HG02623 (cell line): ENCODE results near the gene PLEKHO1.
"Not testable (repeated sequence)": the region's sequence is repeated elsewhere in the genome, so short reads cannot be mapped to it uniquely, and the experiment has no call there.

Experiments used
- ATAC-seq: cut with Tn5 transposase; IDR thresholded peaks from one replicate; pipeline ENCODE4 v1.9.1; 2021; ENCODE audit warnings: moderate library complexity; ENCODE audit not compliant: unreplicated experiment

PLEKHO1 gene, protein sequence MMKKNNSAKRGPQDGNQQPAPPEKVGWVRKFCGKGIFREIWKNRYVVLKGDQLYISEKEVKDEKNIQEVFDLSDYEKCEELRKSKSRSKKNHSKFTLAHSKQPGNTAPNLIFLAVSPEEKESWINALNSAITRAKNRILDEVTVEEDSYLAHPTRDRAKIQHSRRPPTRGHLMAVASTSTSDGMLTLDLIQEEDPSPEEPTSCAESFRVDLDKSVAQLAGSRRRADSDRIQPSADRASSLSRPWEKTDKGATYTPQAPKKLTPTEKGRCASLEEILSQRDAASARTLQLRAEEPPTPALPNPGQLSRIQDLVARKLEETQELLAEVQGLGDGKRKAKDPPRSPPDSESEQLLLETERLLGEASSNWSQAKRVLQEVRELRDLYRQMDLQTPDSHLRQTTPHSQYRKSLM

GRCh38 chr1:150149271-150150132 lies at the start of gene PLEKHO1:
PLEKHO1 (plus strand) TSS chr1:150149916; CDS start chr1:150150258, 342 bp downstream.
- ATAC-seq, result peak; percentile 45

- ATAC-seq, result no peak
Measured at GRCh38 chr1:150102986-150103385, 46.7 kb upstream of the PLEKHO1 start.

DNA sequence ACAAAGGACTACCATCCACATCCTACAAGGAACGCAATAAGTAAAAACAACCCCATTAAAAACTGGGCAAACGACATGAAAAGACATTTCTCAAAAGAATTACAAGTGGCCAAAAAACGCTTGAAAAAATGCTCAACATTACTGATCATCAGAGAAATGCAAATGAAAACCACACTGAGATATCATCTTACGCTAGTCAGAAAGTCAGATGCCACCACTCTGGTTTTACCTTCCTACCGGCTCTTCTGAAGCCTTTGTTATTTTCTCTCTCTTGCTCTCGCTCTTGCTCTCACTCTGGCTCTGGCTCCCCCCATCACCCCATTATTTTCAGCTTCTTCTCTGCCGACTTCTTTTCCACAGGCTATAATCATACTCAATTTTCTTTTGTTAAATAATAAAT lies 43.4 kb upstream of the PLEKHO1 start:
- no peak for ATAC-seq

GRCh38 chr1:150109586-150109985 lies 40.1 kb upstream of the PLEKHO1 start:
- no peak for ATAC-seq

- no peak for ATAC-seq
Measured at GRCh38 chr1:150110116-150110515, 39.6 kb upstream of the PLEKHO1 start.

- no peak for ATAC-seq
Measured at GRCh38 chr1:150111670-150112069, 38.0 kb upstream of the PLEKHO1 start.

DNA sequence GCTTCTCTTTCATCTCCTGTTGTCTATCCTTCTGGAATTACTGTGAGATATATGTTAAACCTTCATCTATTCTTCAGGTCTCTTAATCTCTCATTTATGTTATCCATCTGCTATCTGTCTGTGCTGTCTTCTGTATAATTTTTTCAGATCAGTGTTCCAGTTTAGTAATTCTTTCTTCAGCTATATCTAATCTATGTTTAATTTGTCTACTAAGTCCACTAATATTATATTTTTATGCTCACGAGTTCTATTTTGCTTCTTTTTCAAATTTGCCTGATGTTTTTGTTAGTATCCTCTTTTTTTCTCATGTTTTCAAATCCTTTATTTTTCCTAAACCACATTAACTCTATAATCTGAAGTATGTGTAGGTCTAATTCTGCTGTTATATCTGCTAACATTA lies 34.6 kb upstream of the PLEKHO1 start:
- ATAC-seq, result no peak

DNA sequence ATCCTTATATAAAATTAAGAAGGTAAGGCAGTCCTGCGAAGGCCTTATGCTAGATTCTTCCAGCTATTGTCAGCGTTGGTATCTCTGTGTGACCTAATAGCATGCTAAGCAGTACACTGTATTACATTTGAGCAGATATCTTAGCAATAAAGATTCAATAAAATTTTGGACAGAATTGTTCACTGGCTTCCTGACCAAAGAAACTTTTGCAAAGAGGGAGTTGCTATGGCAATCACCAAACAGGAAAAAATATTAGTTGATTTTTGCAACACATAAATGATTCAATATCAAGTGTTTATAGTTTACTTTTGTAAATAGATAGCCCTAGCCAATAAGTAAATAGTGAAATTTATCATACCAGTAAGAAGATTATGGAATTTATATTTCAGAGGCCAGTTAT lies 31.0 kb upstream of the PLEKHO1 start:
- no peak for ATAC-seq

DNA sequence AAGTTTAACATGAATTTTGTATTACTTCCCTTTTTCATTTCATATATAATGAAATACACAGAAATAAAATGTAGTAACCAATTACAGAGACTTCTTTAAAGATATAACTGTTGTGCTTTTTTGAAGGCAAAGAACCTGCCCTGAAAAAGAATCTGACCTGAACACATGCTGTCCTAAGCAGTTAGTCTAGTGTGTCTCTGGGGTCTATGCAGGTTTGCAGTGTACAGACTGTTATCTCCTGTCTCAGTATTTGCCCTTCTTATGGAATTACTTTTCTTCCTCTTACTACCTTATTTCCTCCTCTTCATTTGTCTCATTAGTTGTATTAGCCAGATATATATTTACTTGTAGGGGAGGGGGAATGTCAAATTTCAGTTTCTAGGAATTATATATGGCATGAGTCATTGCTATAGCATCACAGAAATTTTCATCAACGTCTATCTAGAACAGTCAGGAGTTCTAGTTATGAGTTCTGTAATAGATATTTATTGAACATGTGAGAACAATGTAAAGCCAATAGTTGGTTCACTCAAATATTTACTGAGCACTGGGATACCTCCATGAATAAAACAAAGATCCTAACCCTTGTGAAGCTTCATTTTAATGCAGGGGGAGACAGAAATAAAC lies 28.4 kb upstream of the PLEKHO1 start:
- ATAC-seq, result no peak

- no peak for ATAC-seq
Measured at GRCh38 chr1:150126811-150127210, 22.9 kb upstream of the PLEKHO1 start.

DNA sequence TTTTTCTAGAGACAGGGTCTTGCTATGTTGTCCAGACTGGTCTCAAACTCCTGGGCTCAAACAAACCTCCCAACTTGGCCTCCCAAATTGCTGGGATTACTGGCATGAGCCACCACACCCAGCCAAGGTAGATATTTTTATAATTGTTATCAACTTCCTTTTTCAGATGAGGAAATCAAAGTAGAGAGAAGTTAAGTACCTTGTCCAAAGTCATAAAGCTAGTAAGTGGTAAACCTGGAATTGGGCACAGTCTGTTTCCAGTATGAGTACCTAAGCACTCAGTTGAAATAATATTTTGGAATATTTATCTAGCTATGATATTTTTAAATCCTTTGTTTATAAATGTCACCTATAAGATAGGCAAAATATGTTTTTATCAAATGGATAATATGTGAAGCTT lies 22.3 kb upstream of the PLEKHO1 start:
- ATAC-seq, result no peak

GRCh38 chr1:150127868-150128267 lies 21.8 kb upstream of the PLEKHO1 start:
- ATAC-seq, result no peak

- ATAC-seq, result no peak
Measured at GRCh38 chr1:150132372-150132771, 17.3 kb upstream of the PLEKHO1 start.

DNA sequence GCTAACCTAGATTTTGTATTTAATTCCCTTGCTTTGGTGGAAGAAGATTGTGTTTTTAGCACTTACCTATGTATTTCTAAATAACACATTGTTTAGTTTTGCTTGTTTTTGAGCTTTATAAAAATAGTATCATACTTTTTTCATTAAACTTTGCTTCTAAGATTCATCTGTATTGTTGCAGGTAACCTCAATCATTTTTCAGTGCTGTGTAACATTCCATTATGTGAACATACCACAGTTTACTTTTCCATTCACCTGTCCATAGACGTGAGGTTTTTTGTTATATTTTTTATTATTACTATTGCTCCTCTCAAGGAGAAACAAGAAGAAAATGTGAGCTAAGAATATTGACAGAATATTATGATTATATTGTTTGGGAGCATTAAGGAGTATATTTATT lies 15.2 kb upstream of the PLEKHO1 start:
- no peak for ATAC-seq

DNA sequence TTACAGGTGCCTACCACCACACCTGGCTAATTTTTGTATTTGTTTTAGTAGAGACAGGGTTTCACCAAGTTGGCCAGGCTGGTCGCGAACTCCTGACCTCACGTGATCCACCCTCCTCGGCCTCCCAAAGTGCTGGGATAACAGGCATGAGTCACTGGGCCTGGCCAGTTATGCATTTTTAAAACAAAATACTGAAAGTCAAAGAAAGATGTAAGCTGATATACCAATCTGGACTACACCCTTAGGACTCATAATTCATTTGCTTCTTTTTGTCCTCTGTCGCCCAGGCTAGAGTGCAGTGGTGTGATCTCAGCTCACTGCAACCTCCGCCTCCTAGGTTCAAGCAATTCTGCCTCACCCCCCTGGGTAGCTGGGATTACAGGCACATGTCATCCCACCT lies 14.3 kb upstream of the PLEKHO1 start:
- not testable (repeated sequence) for ATAC-seq

- no peak for ATAC-seq
Measured at GRCh38 chr1:150138044-150138443, 11.7 kb upstream of the PLEKHO1 start.

DNA sequence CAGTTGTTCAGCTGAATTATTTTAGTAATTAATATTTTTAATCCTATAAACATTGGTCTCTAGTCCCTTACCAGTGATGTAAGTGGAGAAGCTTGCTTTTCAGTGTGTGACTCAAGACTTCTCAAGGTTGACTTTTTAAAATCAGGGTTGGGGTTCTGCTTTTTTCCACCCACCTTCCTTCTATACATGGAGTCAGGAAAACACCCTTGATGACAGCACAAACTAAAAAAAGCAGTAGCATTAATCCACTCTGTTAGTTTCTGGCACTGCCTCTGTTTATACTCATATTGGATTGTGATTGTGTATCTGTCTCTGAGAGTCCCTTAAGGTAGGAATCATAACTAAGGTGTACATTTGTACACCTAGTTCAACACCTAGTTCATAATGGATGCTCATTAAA lies 8.3 kb upstream of the PLEKHO1 start:
- no peak for ATAC-seq

DNA sequence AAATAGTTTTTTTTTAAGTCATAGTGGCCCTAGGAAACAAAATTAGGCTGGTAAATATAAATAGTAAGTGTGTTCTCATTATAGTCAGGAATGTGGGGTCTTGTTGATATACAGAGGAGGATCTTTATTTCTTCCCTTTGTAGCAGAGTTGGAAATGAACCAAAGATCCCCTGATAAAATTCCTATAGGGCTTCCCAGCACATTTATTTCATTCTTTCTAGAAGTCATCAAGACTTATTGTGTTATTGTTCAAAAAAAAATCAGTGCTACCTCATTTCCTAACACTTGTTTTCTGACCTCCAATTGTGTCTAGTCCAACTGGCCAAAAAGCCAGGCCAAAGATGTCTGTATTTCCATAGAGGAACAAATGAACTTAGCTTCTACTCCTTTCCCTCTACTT lies 7.6 kb upstream of the PLEKHO1 start:
- no peak for ATAC-seq

DNA sequence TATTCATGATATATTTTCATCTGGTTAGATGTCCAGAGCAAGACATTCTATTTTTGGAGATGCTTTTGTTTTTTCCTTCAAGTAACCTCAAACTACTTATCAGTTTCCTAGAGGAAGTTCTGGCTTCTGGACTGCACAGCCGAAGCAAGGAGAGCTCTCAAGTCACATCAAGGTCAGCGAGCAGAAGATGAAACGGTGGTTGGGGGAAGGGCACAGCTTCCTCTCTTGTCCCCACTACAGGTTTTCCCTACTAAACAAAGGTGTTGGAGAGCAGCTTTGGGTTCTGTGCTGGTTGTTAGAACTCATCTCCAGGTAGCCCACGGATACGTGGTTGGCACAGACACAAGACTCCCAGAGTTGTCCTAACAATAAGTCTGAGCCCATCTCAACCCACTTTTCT lies 5.1 kb upstream of the PLEKHO1 start:
- no peak for ATAC-seq

DNA sequence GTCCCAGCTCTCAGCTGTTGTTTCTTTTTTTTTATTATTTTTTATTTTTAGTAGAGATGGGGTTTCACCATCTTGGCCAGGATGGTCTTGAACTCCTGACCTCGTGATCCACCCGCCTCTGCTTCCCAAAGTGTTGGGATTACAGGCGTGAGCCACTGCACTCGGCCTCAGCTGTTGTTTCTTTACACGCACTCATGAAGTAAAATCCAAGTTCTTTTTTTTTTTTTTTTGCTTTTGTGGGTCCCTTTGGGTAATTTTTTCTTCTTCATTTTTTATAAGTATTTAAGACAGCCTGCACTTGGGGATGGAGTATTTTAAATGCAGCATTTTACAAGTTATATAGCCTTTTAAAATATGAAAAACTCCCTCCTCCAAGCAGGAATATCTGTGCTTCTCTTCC lies 3.7 kb upstream of the PLEKHO1 start:
- ATAC-seq, result not testable (repeated sequence)

DNA sequence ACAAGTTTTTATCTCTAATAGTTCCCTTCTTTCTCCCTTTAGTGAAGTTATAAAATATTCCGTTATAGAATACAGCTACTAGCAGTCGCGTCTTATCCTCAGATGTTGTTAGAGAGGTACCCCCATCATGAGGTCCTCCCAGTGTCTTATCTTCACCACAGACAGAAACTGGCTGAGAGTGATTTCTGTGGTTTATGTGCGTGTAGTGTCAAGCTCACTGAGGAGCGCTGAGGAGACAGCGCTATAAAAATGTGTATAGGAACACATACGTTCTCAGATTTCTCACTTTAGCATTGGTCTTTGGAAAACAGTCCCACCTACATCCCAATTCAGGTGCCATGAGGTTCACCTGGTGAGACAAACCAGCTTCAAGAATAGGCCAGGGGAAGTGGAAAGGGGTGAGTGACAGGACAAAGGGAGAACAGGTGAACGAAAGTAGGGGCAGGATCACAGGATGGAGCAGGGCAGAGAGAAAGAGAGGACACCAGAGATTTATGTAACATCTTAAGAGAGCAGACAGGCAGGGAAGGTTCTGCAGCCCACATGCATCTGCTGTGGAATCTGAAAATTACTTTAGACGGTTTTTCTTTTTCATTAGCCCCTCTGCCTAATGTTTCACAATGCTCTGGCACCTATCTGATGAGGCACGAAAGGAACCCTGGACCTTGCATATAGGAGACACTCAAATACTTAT lies 2.7 kb upstream of the PLEKHO1 start:
- no peak for ATAC-seq
